ENCODE data around the gene PDE4C. TPM values are rescaled to one million over a fixed set of nuclear protein-coding genes. Genes with fewer than 3 reads are reported as not detected.

The PDE4C gene
- total RNA-seq, 2 experiments from 2014 or later: 1.4 TPM; not detected in 1

GRCh38 chr19:18254546-18255503 is 28.6 kb upstream of the PDE4C start:
- POLR2A ChIA-PET: interaction anchor here (0.6 to 1.5 kb wide), 10 partner anchors 9 to 74 kb away, joined by 3 to 6 read pairs (median 4); partner anchors contain the start of gene RAB3A
- intact Hi-C loops (cut with micrococcal nuclease; ENCODE audit: unreplicated experiment): no loop called here

GRCh38 chr19:18253716-18254115 is 27.5 kb upstream of the PDE4C start:
- intact Hi-C loops (cut with micrococcal nuclease; ENCODE audit: unreplicated experiment): no loop called here
- Histone ChIP-seq H3K9me3 (ENCODE audit: low read length) (no peaks in the 10 kb centered on the region), H3K27ac (ENCODE audit: low read depth, low read length, poor library complexity, severe bottlenecking) (no peak overlapping the region), H3K4me3 (ENCODE audit: low read depth, low read length, poor library complexity, severe bottlenecking) (no peak overlapping the region), H2AFZ (ENCODE audit: low read length) (peak overlapping the region; percentile 45; the same call in 1 of the 2 replicates), H3K9me2 (ENCODE audit: insufficient read depth, low read length) (no peaks in the 10 kb centered on the region), H3K4me2 (ENCODE audit: low read length) (peak overlapping the region; percentile 32; the same call in 1 of the 2 replicates), H4K20me1 (ENCODE audit: insufficient read depth, low read length) (no peaks in the 10 kb centered on the region), H3K36me3 (ENCODE audit: insufficient read depth, low read length) (no peaks in the 10 kb centered on the region), H3K79me2 (ENCODE audit: insufficient read depth, low read depth, low read length) (no peaks in the 10 kb centered on the region), H3K4me1 (ENCODE audit: insufficient read depth, low read length, poor library complexity, severe bottlenecking) (peaks cover 24% of the 10 kb centered on the region)
- DNase-seq (ENCODE audit: low spot score): peak; percentile 57
- no TSS peak for BruUV-seq (replicated peaks)
- CTCF ChIA-PET (ENCODE audit: unreplicated experiment): interaction anchor here (0.5 to 1.2 kb wide), 7 partner anchors 26 to 165 kb away, joined by 3 to 10 read pairs (median 5); no protein-coding TSS in a partner anchor
- POLR2A ChIA-PET: interaction anchor here (0.7 to 1.5 kb wide), 7 partner anchors 16 to 75 kb away, joined by 3 to 6 read pairs (median 4); partner anchors contain the start of gene RAB3A
- TF ChIP-seq CTCF (conservative IDR thresholded peaks at IDR 0.05; ENCODE audit: low read length) (no peak), EZH2phosphoT487 (IDR thresholded peaks at IDR 0.05; ENCODE audit: borderline replicate concordance, low read depth, low read length) (no peak)

More at GRCh38 chr19:18254546-18255503, 28.6 kb upstream of the PDE4C start:
- Histone ChIP-seq H3K27ac (ENCODE audit: low read depth, low read length, poor library complexity, severe bottlenecking) (peak overlapping the region; percentile 48), H4K20me1 (ENCODE audit: insufficient read depth, low read length) (no peaks in the 10 kb centered on the region), H3K79me2 (ENCODE audit: insufficient read depth, low read depth, low read length) (no peaks in the 10 kb centered on the region), H3K4me3 (ENCODE audit: low read depth, low read length, poor library complexity, severe bottlenecking) (no peak overlapping the region), H3K4me2 (ENCODE audit: low read length) (peak overlapping the region; percentile 32), H3K36me3 (ENCODE audit: insufficient read depth, low read length) (no peaks in the 10 kb centered on the region), H2AFZ (ENCODE audit: low read length) (no peak overlapping the region), H3K9me3 (ENCODE audit: low read length) (no peaks in the 10 kb centered on the region), H3K4me1 (ENCODE audit: insufficient read depth, low read length, poor library complexity, severe bottlenecking) (peaks cover 24% of the 10 kb centered on the region), H3K9me2 (ENCODE audit: insufficient read depth, low read length) (no peaks in the 10 kb centered on the region)
- BruUV-seq (replicated peaks): no TSS peak
- CTCF ChIA-PET (ENCODE audit: unreplicated experiment): interaction anchor here (0.5 to 1.2 kb wide), 7 partner anchors 25 to 166 kb away, joined by 3 to 12 read pairs (median 5); no protein-coding TSS in a partner anchor
- peak; percentile 82 for DNase-seq (ENCODE audit: low spot score)
- TF ChIP-seq CTCF (conservative IDR thresholded peaks at IDR 0.05; ENCODE audit: low read length) (peak; percentile 43), EZH2phosphoT487 (IDR thresholded peaks at IDR 0.05; ENCODE audit: borderline replicate concordance, low read depth, low read length) (no peak)
